ENCODE results near the gene COMMD6.

- TF ChIP-seq POLR2A (IDR thresholded peaks at IDR 0.05) = no peak
- TF ChIP-seq CTCF (IDR thresholded peaks at IDR 0.05) = no peak
Observed at GRCh38 chr13:75554981-75555380, 17.3 kb upstream of the COMMD6 start.

All from adrenal gland (tissue), 5 donors.